ENCODE results near the gene PRKAA1. TPM values are rescaled to one million over a fixed set of nuclear protein-coding genes. Genes with fewer than 3 reads are reported as not detected.

Gene PRKAA1
- total and polyA plus RNA-seq, 2 of the 13 experiments (the other 11 are each of a cell fraction or from before 2014, with no cell fraction given) = 36.6 to 58.0 TPM

- in situ Hi-C loops (cut with HindIII; ENCODE audit: extremely low pct_ligation_motif_present, low pct_unique_long_range_greater_than_20kb) (no loop called here), intact Hi-C loops (cut with micrococcal nuclease; ENCODE audit: unreplicated experiment) (loop anchor here (1.0 kb wide), 1 partner anchor 7 kb away; no protein-coding TSS in a partner anchor)
- ChIA-PET CTCF (ENCODE audit: low intra/inter-chr PET ratio, low total read pairs) (no interaction called here), POLR2A (interaction anchor here (0.8 to 1.2 kb wide), 3 partner anchors 34 to 43 kb away, joined by 3 read pairs; partner anchors contain the start of gene RPL37)
- Histone ChIP-seq H3K9ac (ENCODE audit: insufficient read depth, low read depth, low read length) (peak overlapping the region; percentile 38; the same call in 1 of the 2 replicates), H3K79me2 (ENCODE audit: insufficient read depth, low read length) (peaks cover 99% of the 10 kb centered on the region), H2AFZ (ENCODE audit: low read length) (no peak overlapping the region), H3K4me3 (replicated peaks in 1 of 3; ENCODE audit: insufficient read depth in 1 of 3, low read depth in 2 of 3, low read length in 3 of 3) (peak overlapping the region in 2 of 3 experiments; percentile 21 to 41; a peak in 3 of 6 replicates), H3K27me3 (ENCODE audit: control insufficient read depth in 1 of 2, insufficient read depth in 2 of 2, low read length in 2 of 2) (no peaks in the 10 kb centered on the region), H3K36me3 (replicated peaks in 1 of 2; ENCODE audit: control insufficient read depth in 1 of 2, insufficient read depth in 2 of 2, low read length in 2 of 2) (peaks cover 0 to 7% of the 10 kb centered on the region in 2 experiments; a peak in 3 of 5 replicates), H4K20me1 (ENCODE audit: insufficient read depth, low read length) (peaks cover 12% of the 10 kb centered on the region), H3K9me3 (ENCODE audit: low read length) (peaks cover 7% of the 10 kb centered on the region; the same call in 1 of the 2 replicates), H3K27ac (ENCODE audit: extremely low read length, insufficient read depth, low read length) (peak overlapping the region; percentile 75), H3K4me2 (ENCODE audit: low read depth, low read length) (peak overlapping the region; percentile 65), H3K4me1 (ENCODE audit: insufficient read depth, low read length) (peaks cover 97% of the 10 kb centered on the region)
- DNase-seq (ENCODE audit: low spot score) (peak; percentile 72), FAIRE-seq (no peak), ATAC-seq (peak; percentile 93)
- BruUV-seq (replicated peaks) = no TSS peak
- WGBS (ENCODE audit: low lambda C conversion rate) = 3% methylated on average over 3 of the region's 3 CpGs
- TF ChIP-seq KAT7 (CRISPR knock-in tag; IDR thresholded peaks at IDR 0.05; ENCODE audit: borderline replicate concordance) (no peak), ZFP1 (CRISPR knock-in tag; IDR thresholded peaks at IDR 0.05) (no peak), RBFOX2 (IDR thresholded peaks at IDR 0.05; ENCODE audit: low read depth, low read length) (0 out of 2 replicates have a peak, but pooled peaks have one; percentile 16), ZNF816 (CRISPR knock-in tag; IDR thresholded peaks at IDR 0.05; ENCODE audit: borderline replicate concordance) (no peak), ZSCAN22 (CRISPR knock-in tag; IDR thresholded peaks at IDR 0.05) (no peak), ZFP36 (IDR thresholded peaks at IDR 0.05; ENCODE audit: borderline replicate concordance, low read depth, low read length, partially characterized antibody) (no peak), ZNF547 (CRISPR knock-in tag; IDR thresholded peaks at IDR 0.05) (no peak), ATF4 (CRISPR knock-in tag; IDR thresholded peaks at IDR 0.05) (no peak), ZBTB20 (CRISPR knock-in tag; IDR thresholded peaks at IDR 0.05; ENCODE audit: borderline replicate concordance, low read depth) (peak; percentile 77; the same call in 1 of the 2 replicates), ZNF746 (CRISPR knock-in tag; IDR thresholded peaks at IDR 0.05) (no peak), HCFC1 (IDR thresholded peaks at IDR 0.05; ENCODE audit: low read depth, low read length) (no peak), AHDC1 (CRISPR knock-in tag; IDR thresholded peaks at IDR 0.05; ENCODE audit: borderline replicate concordance) (no peak), HNF4A (CRISPR knock-in tag; IDR thresholded peaks at IDR 0.05) (peak; percentile 79), TMF1 (CRISPR knock-in tag; IDR thresholded peaks at IDR 0.05; ENCODE audit: low read depth) (no peak)
- TF ChIP-seq, protein P1, sequence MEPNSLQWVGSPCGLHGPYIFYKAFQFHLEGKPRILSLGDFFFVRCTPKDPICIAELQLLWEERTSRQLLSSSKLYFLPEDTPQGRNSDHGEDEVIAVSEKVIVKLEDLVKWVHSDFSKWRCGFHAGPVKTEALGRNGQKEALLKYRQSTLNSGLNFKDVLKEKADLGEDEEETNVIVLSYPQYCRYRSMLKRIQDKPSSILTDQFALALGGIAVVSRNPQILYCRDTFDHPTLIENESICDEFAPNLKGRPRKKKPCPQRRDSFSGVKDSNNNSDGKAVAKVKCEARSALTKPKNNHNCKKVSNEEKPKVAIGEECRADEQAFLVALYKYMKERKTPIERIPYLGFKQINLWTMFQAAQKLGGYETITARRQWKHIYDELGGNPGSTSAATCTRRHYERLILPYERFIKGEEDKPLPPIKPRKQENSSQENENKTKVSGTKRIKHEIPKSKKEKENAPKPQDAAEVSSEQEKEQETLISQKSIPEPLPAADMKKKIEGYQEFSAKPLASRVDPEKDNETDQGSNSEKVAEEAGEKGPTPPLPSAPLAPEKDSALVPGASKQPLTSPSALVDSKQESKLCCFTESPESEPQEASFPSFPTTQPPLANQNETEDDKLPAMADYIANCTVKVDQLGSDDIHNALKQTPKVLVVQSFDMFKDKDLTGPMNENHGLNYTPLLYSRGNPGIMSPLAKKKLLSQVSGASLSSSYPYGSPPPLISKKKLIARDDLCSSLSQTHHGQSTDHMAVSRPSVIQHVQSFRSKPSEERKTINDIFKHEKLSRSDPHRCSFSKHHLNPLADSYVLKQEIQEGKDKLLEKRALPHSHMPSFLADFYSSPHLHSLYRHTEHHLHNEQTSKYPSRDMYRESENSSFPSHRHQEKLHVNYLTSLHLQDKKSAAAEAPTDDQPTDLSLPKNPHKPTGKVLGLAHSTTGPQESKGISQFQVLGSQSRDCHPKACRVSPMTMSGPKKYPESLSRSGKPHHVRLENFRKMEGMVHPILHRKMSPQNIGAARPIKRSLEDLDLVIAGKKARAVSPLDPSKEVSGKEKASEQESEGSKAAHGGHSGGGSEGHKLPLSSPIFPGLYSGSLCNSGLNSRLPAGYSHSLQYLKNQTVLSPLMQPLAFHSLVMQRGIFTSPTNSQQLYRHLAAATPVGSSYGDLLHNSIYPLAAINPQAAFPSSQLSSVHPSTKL (CRISPR knock-in tag; IDR thresholded peaks at IDR 0.05) = peak; percentile 59
Observed at GRCh38 chr5:40791715-40792139, 6.4 kb downstream of the PRKAA1 start.

All from HepG2 (cell line).